Panc1 (cell line): ENCODE results near the gene FAM13A.

Source experiments
- REST ChIP-seq, 2 experiments: IDR thresholded peaks; 2 replicates each; pipeline ENCODE4 v1.6.1; 2011 to 2012; ENCODE audit warnings: low read depth in 2 of 2, control low read depth in 1 of 2, low read length in 1 of 2, mild to moderate bottlenecking in 1 of 2, moderate library complexity in 1 of 2; ENCODE audit not compliant: insufficient read depth in 1 of 2
- TF ChIP-seq, protein P1 (sequence below): fragments of 450-650 bp; IDR thresholded peaks from 2 replicates; pipeline ENCODE4 v1.5.1; 2017; ENCODE audit warnings: mild to moderate bottlenecking

GRCh38 chr4:88971536-88971935 is 85.4 kb downstream of the FAM13A start:
- TF ChIP-seq REST (IDR thresholded peaks at IDR 0.05; ENCODE audit: insufficient read depth in 1 of 2, low read depth in 2 of 2, low read length in 1 of 2): no peak
- TF ChIP-seq, protein P1, sequence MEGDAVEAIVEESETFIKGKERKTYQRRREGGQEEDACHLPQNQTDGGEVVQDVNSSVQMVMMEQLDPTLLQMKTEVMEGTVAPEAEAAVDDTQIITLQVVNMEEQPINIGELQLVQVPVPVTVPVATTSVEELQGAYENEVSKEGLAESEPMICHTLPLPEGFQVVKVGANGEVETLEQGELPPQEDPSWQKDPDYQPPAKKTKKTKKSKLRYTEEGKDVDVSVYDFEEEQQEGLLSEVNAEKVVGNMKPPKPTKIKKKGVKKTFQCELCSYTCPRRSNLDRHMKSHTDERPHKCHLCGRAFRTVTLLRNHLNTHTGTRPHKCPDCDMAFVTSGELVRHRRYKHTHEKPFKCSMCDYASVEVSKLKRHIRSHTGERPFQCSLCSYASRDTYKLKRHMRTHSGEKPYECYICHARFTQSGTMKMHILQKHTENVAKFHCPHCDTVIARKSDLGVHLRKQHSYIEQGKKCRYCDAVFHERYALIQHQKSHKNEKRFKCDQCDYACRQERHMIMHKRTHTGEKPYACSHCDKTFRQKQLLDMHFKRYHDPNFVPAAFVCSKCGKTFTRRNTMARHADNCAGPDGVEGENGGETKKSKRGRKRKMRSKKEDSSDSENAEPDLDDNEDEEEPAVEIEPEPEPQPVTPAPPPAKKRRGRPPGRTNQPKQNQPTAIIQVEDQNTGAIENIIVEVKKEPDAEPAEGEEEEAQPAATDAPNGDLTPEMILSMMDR: no peak
